ENCODE measurements around the gene OXCT2.
A peak's percentile ranks its signal among the peaks of the same experiment; 100 is the strongest.
"Not testable (repeated sequence)": the region's sequence is repeated elsewhere in the genome, so short reads cannot be mapped to it uniquely, and the experiment has no call there.

Gene OXCT2

GRCh38 chr1:39788758-39789570 lies 17.8 kb upstream of the OXCT2 start, which contains the start of gene BMP8B:
Gene BMP8B (minus strand): TSS chr1:39788865. CDS start chr1:39788485, 380 bp downstream.
- in situ Hi-C loops (cut with MboI; ENCODE audit: low pct_unique_long_range_greater_than_20kb, low sequenced_read_pairs) = no loop called here
- DNase-seq = peak; percentile 58

GRCh38 chr1:39788426-39788757 lies 17.2 kb upstream of the OXCT2 start:
- DNase-seq = no peak
- in situ Hi-C loops (cut with MboI; ENCODE audit: low pct_unique_long_range_greater_than_20kb, low sequenced_read_pairs) = no loop called here

- in situ Hi-C loops (cut with MboI; ENCODE audit: low pct_unique_long_range_greater_than_20kb, low sequenced_read_pairs); DNase-seq: not testable (repeated sequence)
Measured at GRCh38 chr1:39787964-39788363, 16.8 kb upstream of the OXCT2 start.

- in situ Hi-C loops (cut with MboI; ENCODE audit: low pct_unique_long_range_greater_than_20kb, low sequenced_read_pairs) = no loop called here
- no peak for DNase-seq
Measured at GRCh38 chr1:39787468-39787867, 16.3 kb upstream of the OXCT2 start.

- DNase-seq; in situ Hi-C loops (cut with MboI; ENCODE audit: low pct_unique_long_range_greater_than_20kb, low sequenced_read_pairs): not testable (repeated sequence)
Measured at GRCh38 chr1:39787108-39787375, 15.9 kb upstream of the OXCT2 start.

GRCh38 chr1:39786303-39787107 lies 15.4 kb upstream of the OXCT2 start:
- in situ Hi-C loops (cut with MboI; ENCODE audit: low pct_unique_long_range_greater_than_20kb, low sequenced_read_pairs); DNase-seq: not testable (repeated sequence)

GRCh38 chr1:39782685-39783084 lies 11.5 kb upstream of the OXCT2 start:
- in situ Hi-C loops (cut with MboI; ENCODE audit: low pct_unique_long_range_greater_than_20kb, low sequenced_read_pairs); DNase-seq: not testable (repeated sequence)

GRCh38 chr1:39782103-39782502 lies 11.0 kb upstream of the OXCT2 start:
- DNase-seq = no peak
- in situ Hi-C loops (cut with MboI; ENCODE audit: low pct_unique_long_range_greater_than_20kb, low sequenced_read_pairs) = no loop called here

GRCh38 chr1:39781349-39781715 lies 10.2 kb upstream of the OXCT2 start:
- no peak for DNase-seq
- in situ Hi-C loops (cut with MboI; ENCODE audit: low pct_unique_long_range_greater_than_20kb, low sequenced_read_pairs) = no loop called here

- DNase-seq = no peak
- in situ Hi-C loops (cut with MboI; ENCODE audit: low pct_unique_long_range_greater_than_20kb, low sequenced_read_pairs) = no loop called here
Measured at GRCh38 chr1:39779821-39780220, 8.7 kb upstream of the OXCT2 start.

GRCh38 chr1:39779137-39779536 lies 8.0 kb upstream of the OXCT2 start:
- in situ Hi-C loops (cut with MboI; ENCODE audit: low pct_unique_long_range_greater_than_20kb, low sequenced_read_pairs) = no loop called here
- peak; percentile 49 for DNase-seq

- in situ Hi-C loops (cut with MboI; ENCODE audit: low pct_unique_long_range_greater_than_20kb, low sequenced_read_pairs); DNase-seq: not testable (repeated sequence)
Measured at GRCh38 chr1:39778463-39779099, 7.4 kb upstream of the OXCT2 start.

GRCh38 chr1:39777896-39778295 lies 6.7 kb upstream of the OXCT2 start:
- in situ Hi-C loops (cut with MboI; ENCODE audit: low pct_unique_long_range_greater_than_20kb, low sequenced_read_pairs); DNase-seq: not testable (repeated sequence)

- in situ Hi-C loops (cut with MboI; ENCODE audit: low pct_unique_long_range_greater_than_20kb, low sequenced_read_pairs) = no loop called here
- no peak for DNase-seq
Measured at GRCh38 chr1:39777306-39777705, 6.2 kb upstream of the OXCT2 start.

- in situ Hi-C loops (cut with MboI; ENCODE audit: low pct_unique_long_range_greater_than_20kb, low sequenced_read_pairs) = no loop called here
- no peak for DNase-seq
Measured at GRCh38 chr1:39776886-39777285, 5.7 kb upstream of the OXCT2 start.

GRCh38 chr1:39776400-39776713 lies 5.2 kb upstream of the OXCT2 start:
- peak; percentile 46 for DNase-seq
- in situ Hi-C loops (cut with MboI; ENCODE audit: low pct_unique_long_range_greater_than_20kb, low sequenced_read_pairs) = no loop called here

- DNase-seq; in situ Hi-C loops (cut with MboI; ENCODE audit: low pct_unique_long_range_greater_than_20kb, low sequenced_read_pairs): not testable (repeated sequence)
Measured at GRCh38 chr1:39775676-39776399, 4.7 kb upstream of the OXCT2 start.

- in situ Hi-C loops (cut with MboI; ENCODE audit: low pct_unique_long_range_greater_than_20kb, low sequenced_read_pairs); DNase-seq: not testable (repeated sequence)
Measured at GRCh38 chr1:39775141-39775540, 4.0 kb upstream of the OXCT2 start.

- DNase-seq; in situ Hi-C loops (cut with MboI; ENCODE audit: low pct_unique_long_range_greater_than_20kb, low sequenced_read_pairs): not testable (repeated sequence)
Measured at GRCh38 chr1:39773369-39773979, 2.3 kb upstream of the OXCT2 start.

Data from KBM-7 (cell line).